Endothelial cell of umbilical vein (primary cell): ENCODE measurements around the gene ACP2. TPM values are rescaled to one million over a fixed set of nuclear protein-coding genes. Genes with fewer than 3 reads are reported as not detected.

Experiments used
- BruUV-seq: library from RNA; stranded (reverse); fragments of 400-500 nt; replicated peaks from 2 replicates; lab custom pipeline; 2021; lab: Mats Ljungman, UMichigan
- CTCF ChIA-PET: fragments of 300-600, 350-600 bp; sonication (Branson Sonifier 250); formaldehyde crosslinking; loops from one replicate; lab custom pipeline; 2021; ENCODE audit warnings: antibody characterized with exemption, inconsistent platforms; lab: Charles Lee
- POLR2A ChIA-PET: fragments of 300-600, 350-600 bp; sonication (Branson Sonifier 250); formaldehyde crosslinking; loops from one replicate; lab custom pipeline; 2021; ENCODE audit warnings: antibody characterized with exemption, inconsistent platforms; lab: Charles Lee
- DNase-seq: peaks from one replicate; pipeline ENCODE4 v3.0.0-alpha.2; 2011; ENCODE audit warnings: low read depth, low spot score
- FAIRE-seq: peaks from 2 replicates; lab custom pipeline; 2011; peaks lifted over from hg19 to GRCh38; lab: Jason Lieb, UNC
- H2AFZ ChIP-seq: 2 replicates; pipeline ENCODE4 v1.6.0; 2012; ENCODE audit warnings: low read depth, low read length, control low read depth, inconsistent platforms
- H3K27ac ChIP-seq: 2 replicates; pipeline ENCODE4 v1.5.1; 2011; ENCODE audit warnings: low read depth, mild to moderate bottlenecking, control low read depth, low read length, moderate library complexity; ENCODE audit not compliant: insufficient read depth
- H3K27me3 ChIP-seq, 2 experiments: 2 replicates each; pipeline versions ENCODE4 v1.6.0 to v1.6.1; 2011; ENCODE audit warnings: low read length in 2 of 2, mixed read lengths in 1 of 2; ENCODE audit not compliant: control insufficient read depth in 2 of 2, insufficient read depth in 2 of 2
- H3K36me3 ChIP-seq, 2 experiments: 2 replicates in 1 of 2; 3 replicates in 1 of 2; pipeline ENCODE4 v1.5.1; 2011; ENCODE audit warnings: low read length in 2 of 2, mild to moderate bottlenecking in 1 of 2, moderate library complexity in 1 of 2; ENCODE audit not compliant: control insufficient read depth in 2 of 2, insufficient read depth in 2 of 2; ENCODE audit errors: extremely low read depth in 1 of 2
- H3K4me1 ChIP-seq: 3 replicates; pipeline ENCODE4 v1.5.1; 2011; ENCODE audit warnings: mild to moderate bottlenecking, low read length; ENCODE audit not compliant: control insufficient read depth, insufficient read depth; ENCODE audit errors: extremely low read depth
- H3K4me2 ChIP-seq: 2 replicates; pipeline ENCODE4 v1.6.1; 2011; ENCODE audit warnings: low read length, control low read depth, mixed read lengths; ENCODE audit not compliant: insufficient read depth
- H3K4me3 ChIP-seq, 3 experiments: fragments of 200-600 bp in 1 of 3; sonication (generic), shearing (Covaris generic) in 1 of 3; replicated peaks in 1 of 3; 2 replicates each; pipeline ENCODE4 v1.5.1; 2011 to 2016; ENCODE audit warnings: control low read depth in 3 of 3, low read length in 3 of 3, mild to moderate bottlenecking in 2 of 3, inconsistent platforms in 1 of 3, low read depth in 1 of 3, moderate library complexity in 1 of 3; ENCODE audit not compliant: insufficient read depth in 1 of 3
- H3K79me2 ChIP-seq: 2 replicates; pipeline ENCODE4 v1.6.0; 2012; ENCODE audit warnings: low read length, inconsistent platforms; ENCODE audit not compliant: control insufficient read depth, insufficient read depth
- H3K9ac ChIP-seq: replicated peaks from 2 replicates; pipeline ENCODE3; 2011; ENCODE audit warnings: low read length, control low read depth; ENCODE audit not compliant: insufficient read depth; ENCODE audit errors: extremely low read depth
- H3K9me1 ChIP-seq: replicated peaks from 3 replicates; pipeline ENCODE4 v1.6.0; 2011; ENCODE audit warnings: mild to moderate bottlenecking, low read length; ENCODE audit not compliant: control insufficient read depth, insufficient read depth; ENCODE audit errors: extremely low read depth
- H3K9me3 ChIP-seq: replicated peaks from 2 replicates; pipeline ENCODE4 v1.5.1; 2012; ENCODE audit warnings: low read length, inconsistent platforms; ENCODE audit not compliant: control insufficient read depth, insufficient read depth
- H4K20me1 ChIP-seq: replicated peaks from 2 replicates; pipeline ENCODE3; 2011; ENCODE audit warnings: mild to moderate bottlenecking, low read length; ENCODE audit not compliant: control insufficient read depth, insufficient read depth; ENCODE audit errors: extremely low read depth
- CTCF ChIP-seq, 2 donors: IDR thresholded peaks; 1 replicate in 1 of 2; 2 replicates in 1 of 2; pipeline ENCODE4 v1.5.1; 2011; ENCODE audit warnings: low read length in 2 of 2, mild to moderate bottlenecking in 2 of 2, moderate library complexity in 2 of 2, control low read depth in 1 of 2, inconsistent platforms in 1 of 2, low read depth in 1 of 2; ENCODE audit not compliant: insufficient read depth in 1 of 2; ENCODE audit errors: extremely low read depth in 1 of 2
- EZH2 ChIP-seq: IDR thresholded peaks from 2 replicates; pipeline ENCODE4 v1.6.1; 2012; ENCODE audit warnings: borderline replicate concordance, low read depth, mild to moderate bottlenecking, moderate library complexity, low read length, inconsistent platforms; ENCODE audit not compliant: severe bottlenecking
- JUN ChIP-seq: IDR thresholded peaks from 2 replicates; pipeline ENCODE4 v1.6.1; 2011; ENCODE audit warnings: borderline replicate concordance, low read depth; ENCODE audit not compliant: insufficient read length, insufficient read depth
- MAX ChIP-seq: IDR thresholded peaks from 2 replicates; pipeline ENCODE4 v1.6.1; 2011; ENCODE audit not compliant: insufficient read depth, insufficient read length
- POLR2A ChIP-seq: IDR thresholded peaks from 2 replicates; pipeline ENCODE4 v1.6.1; 2012; ENCODE audit warnings: low read depth, mild to moderate bottlenecking, control low read depth, low read length
- POLR2AphosphoS5 ChIP-seq: IDR thresholded peaks from 2 replicates; pipeline ENCODE4 v1.6.1; 2012; ENCODE audit warnings: low read depth, mild to moderate bottlenecking, control low read depth, low read length, moderate library complexity; ENCODE audit not compliant: insufficient read depth
- dilution Hi-C: fragments of 300-500 bp; cut with MboI; formaldehyde crosslinking; loops from one replicate; pipeline ENCODE4 v1.15.0; 2019; ENCODE audit warnings: low sequenced_read_pairs; ENCODE audit not compliant: extremely low pct_ligation_motif_present
- intact Hi-C: fragments of 100-400 bp; cut with micrococcal nuclease; formaldehyde crosslinking; loops from one replicate; pipeline ENCODE4 v1.10.0; 2022
- polyA plus RNA-seq, 4 experiments: library from polyadenylated mRNA; depleted of rRNA in 3 of 4; stranded (reverse) in 3 of 4; unstranded in 1 of 4; fragments of >200 nt; gene quantifications; 2 replicates each; pipeline versions ENCODE4 v1.2.1 to v1.2.3, GENCODE V29; 2011 to 2012; ENCODE audit warnings: missing spikeins in 1 of 4
- total RNA-seq: library from RNA; stranded (reverse); gene quantifications from 2 replicates; pipeline ENCODE4 v1.2.3, GENCODE V29; 2021

The ACP2 gene
- total and polyA plus RNA-seq, 2 donors (not counting 3 experiments of a cell fraction or from before 2014, with no cell fraction given) = 35.6 to 49.2 TPM

GRCh38 chr11:47258317-47258902 lies 9.8 kb upstream of the ACP2 start:
- FAIRE-seq = no peak

More at GRCh38 chr11:47258317-47258902, 9.8 kb upstream of the ACP2 start:
- BruUV-seq = no TSS peak
- Histone ChIP-seq H4K20me1 (no peaks in the 10 kb centered on the region), H3K27me3 (no peaks in the 10 kb centered on the region), H3K9ac (no peak overlapping the region), H3K9me3 (no peaks in the 10 kb centered on the region), H3K27ac (no peak overlapping the region), H3K4me3 (no peak overlapping the region), H3K79me2 (no peaks in the 10 kb centered on the region), H3K4me2 (no peak overlapping the region), H2AFZ (no peak overlapping the region), H3K4me1 (peaks cover 27% of the 10 kb centered on the region), H3K9me1 (no peaks in the 10 kb centered on the region), H3K36me3 (no peaks in the 10 kb centered on the region)
- POLR2A ChIA-PET = interaction anchor here (1.5 kb wide), 1 partner anchor 10 kb away, joined by 5 read pairs; the partner anchor contains the start of gene ACP2
- TF ChIP-seq POLR2AphosphoS5 = no peak
- no peak for TF ChIP-seq POLR2A
- no peak for TF ChIP-seq CTCF (IDR thresholded peaks at IDR 0.05; ENCODE audit: extremely low read depth in 1 of 2, insufficient read depth in 1 of 2, low read depth in 1 of 2, low read length in 2 of 2)
- no peak for TF ChIP-seq EZH2
- TF ChIP-seq MAX = no peak
- no peak for TF ChIP-seq JUN
- no peak for DNase-seq
- dilution Hi-C loops = no loop called here
- CTCF ChIA-PET = interaction anchor here (1.0 to 4.8 kb wide), 16 partner anchors 10 to 158 kb away, joined by 3 to 67 read pairs (median 10); partner anchors contain the start of genes ACP2, ARFGAP2, DDB2 and MADD
- intact Hi-C loops = loop anchor here (2.0 kb wide), 1 partner anchor 96 kb away; no protein-coding TSS in a partner anchor
